B cell (primary cell): ENCODE measurements around the gene TTC23.

Source experiments
- CTCF ChIP-seq: fragments of 200-600 bp; IDR thresholded peaks from one replicate; pipeline ENCODE4 v1.8.0; 2022; ENCODE audit warnings: antibody characterized with exemption, mild to moderate bottlenecking
- EZH2 ChIP-seq: IDR thresholded peaks from 2 replicates; pipeline ENCODE4 v1.6.1; 2012; ENCODE audit warnings: borderline replicate concordance, low read depth, mild to moderate bottlenecking, moderate library complexity, low read length; ENCODE audit not compliant: insufficient read depth, poor library complexity, severe bottlenecking

- TF ChIP-seq CTCF (no peak), EZH2 (no peak)
These were observed 121.0 kb downstream of the TTC23 start for GRCh38 chr15:99128411-99128810.
